ENCODE results near the gene TIGD3.

DNA sequence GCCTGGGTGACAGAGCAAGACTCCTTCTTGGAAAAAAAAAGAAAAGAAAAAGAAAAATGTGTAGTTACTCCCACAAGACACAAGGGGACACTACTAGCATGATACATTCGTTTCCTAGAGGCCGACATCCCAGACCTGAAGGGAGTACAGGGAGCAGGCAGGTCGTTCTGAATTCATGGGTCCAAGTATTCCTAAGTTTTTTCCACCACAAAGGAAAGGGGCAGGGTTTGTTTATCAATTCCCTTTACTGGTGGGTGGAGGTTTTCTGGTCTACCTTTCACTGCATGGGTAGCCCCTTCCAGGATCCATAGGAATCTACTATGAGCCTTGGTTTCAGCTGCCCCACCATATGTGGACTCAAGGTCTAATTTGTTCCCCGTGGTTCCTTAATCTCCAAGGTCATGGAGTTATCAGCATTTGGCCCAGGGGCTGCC lies 11.8 kb downstream of the TIGD3 start:
- TF ChIP-seq ZNF384 (IDR thresholded peaks at IDR 0.05) (peak; percentile 96), NFRKB (IDR thresholded peaks at IDR 0.05) (no peak), ARNT (IDR thresholded peaks at IDR 0.05) (no peak), BHLHE40 (IDR thresholded peaks at IDR 0.05; ENCODE audit: borderline replicate concordance) (no peak), FOXA1 (IDR thresholded peaks at IDR 0.05) (no peak), FOXM1 (IDR thresholded peaks at IDR 0.05; ENCODE audit: borderline replicate concordance) (no peak), SP1 (IDR thresholded peaks at IDR 0.05) (no peak), SUZ12 (IDR thresholded peaks at IDR 0.05) (no peak), LEF1 (IDR thresholded peaks at IDR 0.05; ENCODE audit: borderline replicate concordance) (no peak)
